Sigmoid colon (tissue), 3 donors: ENCODE data around the gene IQGAP1.
"Not testable (repeated sequence)": the region's sequence is repeated elsewhere in the genome, so short reads cannot be mapped to it uniquely, and the experiment has no call there.

Source experiments
- POLR2A ChIP-seq, 2 donors: fragments of 450-650 bp; IDR thresholded peaks; one replicate each; pipeline ENCODE4 v1.6.1; 2016; ENCODE audit warnings: antibody characterized with exemption in 2 of 2, mild to moderate bottlenecking in 2 of 2, moderate library complexity in 2 of 2
- TF ChIP-seq, protein P1 (sequence below), 4 experiments: fragments of 450-650 bp in 3 of 4; fragments of 200-600 bp in 1 of 4; IDR thresholded peaks; one replicate each; pipeline ENCODE4 v1.5.1; 2016 to 2019; ENCODE audit warnings: antibody characterized with exemption in 4 of 4, mild to moderate bottlenecking in 3 of 4, moderate library complexity in 2 of 4

DNA sequence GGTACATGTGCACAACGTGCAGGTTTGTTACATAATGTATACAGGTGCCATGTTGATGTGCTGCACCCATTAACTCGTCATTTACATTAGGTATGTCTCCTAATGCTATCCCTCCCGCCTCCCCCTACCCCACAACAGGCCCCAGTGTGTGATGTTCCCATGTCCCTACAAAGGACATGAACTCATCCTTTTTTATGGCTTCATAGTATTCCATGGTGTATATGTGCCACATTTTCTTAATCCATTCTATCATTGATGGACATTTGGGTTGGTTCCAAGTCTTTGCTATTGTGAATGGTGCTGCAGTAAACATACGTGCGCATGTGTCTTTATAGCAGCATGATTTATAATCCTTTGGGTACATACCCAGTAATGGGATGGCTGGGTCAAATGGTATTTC, 28.0 kb downstream of the IQGAP1 start:
- TF ChIP-seq, protein P1, sequence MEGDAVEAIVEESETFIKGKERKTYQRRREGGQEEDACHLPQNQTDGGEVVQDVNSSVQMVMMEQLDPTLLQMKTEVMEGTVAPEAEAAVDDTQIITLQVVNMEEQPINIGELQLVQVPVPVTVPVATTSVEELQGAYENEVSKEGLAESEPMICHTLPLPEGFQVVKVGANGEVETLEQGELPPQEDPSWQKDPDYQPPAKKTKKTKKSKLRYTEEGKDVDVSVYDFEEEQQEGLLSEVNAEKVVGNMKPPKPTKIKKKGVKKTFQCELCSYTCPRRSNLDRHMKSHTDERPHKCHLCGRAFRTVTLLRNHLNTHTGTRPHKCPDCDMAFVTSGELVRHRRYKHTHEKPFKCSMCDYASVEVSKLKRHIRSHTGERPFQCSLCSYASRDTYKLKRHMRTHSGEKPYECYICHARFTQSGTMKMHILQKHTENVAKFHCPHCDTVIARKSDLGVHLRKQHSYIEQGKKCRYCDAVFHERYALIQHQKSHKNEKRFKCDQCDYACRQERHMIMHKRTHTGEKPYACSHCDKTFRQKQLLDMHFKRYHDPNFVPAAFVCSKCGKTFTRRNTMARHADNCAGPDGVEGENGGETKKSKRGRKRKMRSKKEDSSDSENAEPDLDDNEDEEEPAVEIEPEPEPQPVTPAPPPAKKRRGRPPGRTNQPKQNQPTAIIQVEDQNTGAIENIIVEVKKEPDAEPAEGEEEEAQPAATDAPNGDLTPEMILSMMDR (IDR thresholded peaks at IDR 0.05): not testable (repeated sequence)
- not testable (repeated sequence) for TF ChIP-seq POLR2A (IDR thresholded peaks at IDR 0.05)
